Measurements from ENCODE around the gene NFKB2.

GRCh38 chr10:102449321-102450123 is 54.0 kb downstream of the NFKB2 start:
- TF ChIP-seq CTCF (IDR thresholded peaks at IDR 0.05), result no peak
- no peak for TF ChIP-seq POLR2A (IDR thresholded peaks at IDR 0.05)
- TF ChIP-seq EP300 (IDR thresholded peaks at IDR 0.05), result no peak
